HG03457 (cell line): Measurements from ENCODE around the gene FAM117A.
"Not testable (repeated sequence)": the region's sequence is repeated elsewhere in the genome, so short reads cannot be mapped to it uniquely, and the experiment has no call there.

Experiments used
- ATAC-seq: cut with Tn5 transposase; IDR thresholded peaks from one replicate; pipeline ENCODE4 v1.9.1; 2021; ENCODE audit warnings: moderate number of reproducible peaks; ENCODE audit not compliant: unreplicated experiment

FAM117A gene

GRCh38 chr17:49741692-49742076 is 22.2 kb downstream of the FAM117A start:
- ATAC-seq: no peak

DNA sequence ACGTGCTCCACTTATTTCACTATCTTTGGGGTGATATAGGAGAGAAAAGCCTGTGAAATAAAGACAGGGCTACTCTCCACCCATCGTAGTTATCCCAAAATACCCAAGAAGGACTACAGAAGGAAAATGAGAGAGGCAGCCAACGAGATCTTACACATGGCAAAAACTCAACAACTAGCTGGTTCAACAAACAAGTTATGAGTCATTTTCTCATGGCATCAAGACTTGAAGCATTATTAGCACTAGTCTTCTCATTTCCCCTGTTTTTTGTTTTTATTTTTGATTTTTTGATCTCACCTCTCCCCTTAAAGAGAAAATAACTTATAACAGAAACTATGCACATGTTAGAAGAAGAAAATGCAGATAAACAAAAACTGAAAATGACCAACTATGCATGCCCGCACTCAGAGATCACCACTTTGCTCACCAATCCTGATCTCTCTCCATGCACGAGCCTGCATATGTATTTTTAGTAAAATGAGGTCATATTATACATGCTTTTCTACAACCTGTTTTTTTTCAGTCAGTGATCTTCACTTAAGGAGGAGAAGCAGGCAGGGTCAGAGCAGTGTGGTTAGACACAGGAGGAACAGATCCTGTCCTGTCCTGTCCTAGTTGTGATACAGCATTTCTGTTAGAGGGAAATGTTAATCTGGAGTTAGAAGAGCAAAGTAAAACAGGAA is 22.8 kb downstream of the FAM117A start:
- no peak for ATAC-seq

GRCh38 chr17:49739641-49740271 is 24.2 kb downstream of the FAM117A start:
- ATAC-seq: no peak

GRCh38 chr17:49738456-49739163 is 25.3 kb downstream of the FAM117A start:
- ATAC-seq: no peak

DNA sequence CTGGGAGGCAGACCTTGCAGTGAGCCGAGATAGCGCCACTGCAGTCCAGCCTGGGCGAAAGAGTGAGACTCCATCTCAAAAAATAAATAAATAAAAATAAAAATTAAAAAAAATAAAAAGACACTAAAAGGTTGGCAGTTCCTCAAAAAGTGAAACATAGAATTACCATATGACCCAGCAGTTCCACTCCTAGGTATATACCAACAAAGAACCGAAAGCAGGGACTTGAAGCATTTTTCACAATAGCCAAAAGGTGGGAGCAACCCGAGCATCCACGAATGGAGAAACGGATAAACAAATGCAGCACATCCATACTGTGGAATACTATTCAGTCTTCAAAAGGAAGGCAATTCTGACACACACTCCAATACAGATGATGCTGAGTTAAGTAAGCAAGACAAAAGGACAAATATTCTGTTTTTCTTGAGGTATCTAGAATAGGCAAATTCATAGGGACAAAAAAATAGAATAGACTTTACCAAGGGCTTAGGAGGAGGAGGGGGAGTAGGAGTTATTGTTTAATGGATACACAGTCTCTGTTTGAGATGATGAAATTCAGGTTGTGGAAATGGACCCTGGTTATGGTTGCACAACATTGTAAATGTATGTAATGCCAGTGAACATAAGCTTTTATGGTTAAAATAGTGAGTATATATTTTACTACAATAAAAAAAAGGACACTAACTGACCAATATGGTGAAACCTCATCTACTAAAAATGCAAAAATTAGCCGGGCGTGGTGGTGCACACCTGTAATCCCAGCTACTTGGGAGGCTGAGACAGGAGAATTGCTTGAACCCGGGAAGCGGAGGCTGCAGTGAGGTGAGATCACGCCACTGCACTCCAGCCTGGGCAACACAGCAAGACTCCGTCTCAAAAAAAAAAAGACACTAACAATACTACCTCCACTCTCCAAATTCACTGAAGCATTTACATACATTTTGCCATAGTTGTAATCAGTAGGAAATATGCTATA is 29.1 kb downstream of the FAM117A start:
- ATAC-seq: no peak

DNA sequence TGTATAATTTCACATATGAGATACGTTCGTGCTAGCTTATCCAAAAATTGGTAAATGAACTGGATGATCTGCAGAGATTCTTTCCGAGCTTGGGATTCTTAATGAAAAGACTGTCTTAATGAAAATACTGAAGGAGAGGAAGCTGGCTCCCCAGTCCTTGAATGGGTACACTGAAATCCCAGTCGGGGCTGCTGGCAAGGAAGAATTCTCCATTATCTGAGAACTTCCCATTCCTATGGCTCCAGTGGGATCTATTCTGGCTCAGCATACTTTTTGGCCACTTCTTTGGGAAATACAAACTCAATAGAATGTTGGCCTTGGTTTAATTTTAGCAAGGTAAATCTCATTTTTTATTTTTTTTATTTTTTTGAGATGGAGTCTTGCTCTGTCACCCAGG is 32.5 kb downstream of the FAM117A start:
- ATAC-seq: no peak

GRCh38 chr17:49730785-49731434 is 33.0 kb downstream of the FAM117A start:
- ATAC-seq: no peak

GRCh38 chr17:49730078-49730784 is 33.7 kb downstream of the FAM117A start:
- ATAC-seq: no peak

DNA sequence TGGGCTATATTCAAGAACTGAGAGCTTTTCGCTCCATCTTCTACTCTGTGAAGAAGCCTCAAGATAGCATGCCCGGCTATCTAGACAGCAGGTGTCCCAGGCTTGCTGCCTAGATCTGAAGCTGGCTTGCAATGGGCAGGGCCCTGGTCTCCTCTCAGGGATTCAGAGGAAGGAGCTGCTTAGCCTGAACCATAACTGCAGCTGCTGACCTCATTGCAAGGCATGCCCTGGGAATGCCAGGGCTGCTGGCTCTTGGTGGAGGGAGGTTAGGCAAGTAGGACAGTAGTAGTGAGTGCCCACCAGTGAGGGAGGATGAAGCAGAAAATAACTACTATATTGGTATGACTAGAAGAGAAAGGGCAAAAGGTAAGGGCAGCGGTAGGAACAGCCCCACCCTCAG is 34.9 kb downstream of the FAM117A start:
- ATAC-seq: no peak

- no peak for ATAC-seq
Measured at GRCh38 chr17:49728425-49728824, 35.5 kb downstream of the FAM117A start.

- ATAC-seq: no peak
Measured at GRCh38 chr17:49727380-49727779, 36.6 kb downstream of the FAM117A start.

DNA sequence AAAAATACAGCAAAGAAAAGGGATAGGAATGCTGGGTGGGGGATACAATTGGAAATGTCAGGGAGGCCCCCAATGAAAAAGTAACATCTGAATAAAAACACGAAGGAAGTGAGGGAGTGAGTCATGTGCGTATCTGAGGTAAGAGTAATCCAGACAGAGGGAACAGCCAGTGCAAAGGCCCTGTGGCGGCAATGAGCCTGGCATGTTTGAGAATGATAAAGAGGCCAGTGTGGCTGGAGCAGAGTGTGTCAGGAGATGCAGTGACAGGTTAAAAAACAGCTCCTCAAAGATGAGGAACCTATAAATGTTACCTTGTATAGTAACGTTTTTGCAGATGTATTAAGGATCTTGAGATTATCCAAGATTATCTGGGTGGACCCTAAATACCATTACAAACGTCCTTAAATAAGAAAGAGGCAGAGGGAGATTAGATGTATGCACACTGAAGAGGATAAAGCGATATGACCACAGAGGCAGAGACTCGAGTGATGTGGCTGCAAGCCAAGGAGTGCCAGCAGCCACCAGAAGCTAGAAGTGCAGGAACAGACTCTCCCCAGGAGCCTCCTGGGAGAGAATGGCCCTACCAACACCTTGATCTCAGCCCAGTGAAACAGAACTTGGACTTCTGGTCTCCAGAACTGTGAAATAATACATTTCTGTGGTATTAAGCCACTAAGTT is 38.3 kb downstream of the FAM117A start:
- ATAC-seq: no peak

DNA sequence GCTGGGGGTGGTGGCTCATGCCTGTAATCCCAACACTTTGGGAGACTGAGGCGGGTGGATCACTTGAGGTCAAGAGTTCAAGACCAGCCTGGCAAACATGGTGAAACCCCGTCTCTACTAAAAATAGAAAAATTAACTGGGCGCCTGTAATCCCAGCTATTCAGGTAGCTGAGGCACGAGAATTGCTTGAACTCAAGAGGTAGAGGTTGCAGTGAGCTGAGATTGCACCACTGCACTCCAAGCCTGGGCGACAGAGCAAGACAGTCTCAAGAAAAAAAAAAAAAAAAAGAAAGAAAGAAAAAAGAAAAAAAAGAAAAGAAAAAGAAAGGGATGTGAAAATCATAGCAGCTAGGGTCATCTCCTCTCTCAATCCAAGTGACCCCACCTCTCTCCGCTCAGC is 39.4 kb downstream of the FAM117A start:
- not testable (repeated sequence) for ATAC-seq

DNA sequence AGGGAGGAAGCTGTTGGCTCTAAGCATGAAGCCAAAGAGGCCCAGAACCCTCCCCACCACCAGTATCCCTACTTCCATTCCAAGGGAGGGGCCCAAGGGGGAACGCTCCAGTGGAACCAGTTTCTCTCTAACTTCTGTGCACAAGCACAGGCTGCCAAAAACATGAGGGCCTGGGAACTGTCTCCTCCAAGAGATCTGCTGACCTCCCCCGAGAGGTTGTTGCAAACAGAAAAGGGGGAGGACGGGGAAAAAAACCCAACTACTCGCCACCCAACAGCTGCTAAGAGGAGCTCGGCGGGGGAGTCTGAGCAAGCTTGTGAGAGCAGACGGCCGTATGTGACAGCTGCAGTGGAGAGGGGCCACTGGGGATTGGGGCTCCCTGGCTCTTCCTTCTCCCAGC is 40.5 kb downstream of the FAM117A start:
- ATAC-seq: no peak

DNA sequence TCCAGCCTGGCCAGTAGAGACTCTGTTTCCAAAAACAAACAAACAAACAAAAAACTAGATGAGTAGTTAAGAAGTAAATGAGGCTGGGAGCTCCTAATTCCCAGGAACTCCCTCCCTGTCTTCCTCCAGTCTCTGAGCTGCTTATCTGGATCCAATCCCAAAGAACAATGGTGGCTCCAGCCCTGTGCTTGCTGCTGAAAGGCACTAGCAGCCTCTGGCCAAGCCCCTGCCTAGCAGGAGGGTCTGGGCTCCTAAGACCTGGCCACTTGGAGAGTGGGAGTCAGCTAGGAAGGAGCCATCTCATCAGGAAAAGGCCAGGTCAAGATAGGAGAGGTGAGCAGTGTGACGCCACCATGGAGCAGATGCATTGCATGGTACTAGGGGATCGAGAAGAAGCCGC is 41.9 kb downstream of the FAM117A start:
- ATAC-seq: no peak

DNA sequence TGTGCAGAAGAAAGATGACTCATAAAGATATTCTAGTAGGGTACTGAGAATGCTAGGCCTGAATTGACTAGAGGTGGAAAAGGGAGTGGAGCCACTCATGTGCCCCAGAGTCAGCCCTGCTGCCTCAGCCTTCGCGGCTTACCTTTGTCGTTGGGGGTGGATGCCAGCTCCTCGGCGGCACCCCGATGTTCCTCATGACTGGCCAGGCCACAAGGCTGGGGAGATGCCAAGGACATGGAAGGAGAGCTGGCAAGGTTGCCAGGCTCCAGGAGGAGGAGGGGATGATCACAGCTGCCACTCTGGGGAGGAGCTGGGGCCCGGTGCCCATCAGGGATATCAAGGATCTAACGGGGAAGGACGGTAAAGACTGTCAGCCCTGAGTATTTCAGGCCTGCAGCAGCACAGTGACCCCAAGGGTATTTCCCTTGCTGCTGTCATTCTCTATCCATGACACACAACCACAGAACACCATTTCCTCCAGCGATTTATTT is 46.5 kb downstream of the FAM117A start:
- ATAC-seq: no peak

GRCh38 chr17:49716668-49717364 is 47.1 kb downstream of the FAM117A start:
- no peak for ATAC-seq

DNA sequence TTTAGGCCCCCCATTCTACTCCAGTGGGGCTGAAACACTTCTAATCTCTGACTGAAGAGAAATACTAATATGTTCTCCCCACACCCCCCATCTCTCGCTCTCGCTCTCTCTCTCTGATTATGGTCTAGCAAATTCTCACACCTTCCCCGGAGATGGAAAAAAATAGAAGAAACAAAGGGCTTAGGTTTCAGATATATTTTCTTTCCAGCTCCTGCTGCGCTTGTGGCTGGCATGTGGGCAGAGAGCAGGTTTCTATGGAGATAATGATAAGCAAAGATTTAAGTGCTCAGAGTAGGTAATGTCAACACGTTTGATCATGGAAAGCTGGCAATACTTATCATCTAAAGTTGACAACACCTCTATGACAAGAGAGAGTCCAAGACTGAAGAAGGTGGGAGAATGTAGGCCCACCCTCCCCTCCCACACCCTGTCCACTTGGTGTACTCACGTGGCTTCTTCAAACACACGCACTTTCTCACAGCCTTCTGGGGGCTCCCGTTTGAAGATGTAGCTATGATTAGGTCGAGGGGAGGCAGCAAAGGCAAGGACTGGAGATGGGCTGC is 48.1 kb downstream of the FAM117A start:
- ATAC-seq: no peak
